ENCODE measurements around the gene MTFR2. TPM values are rescaled to one million over a fixed set of nuclear protein-coding genes. Genes with fewer than 3 reads are reported as not detected.

The MTFR2 gene
- total RNA-seq, 1 donor from 2014 or later: 1.4 TPM

- intact Hi-C loops (cut with DNase I): no loop called here
- Histone ChIP-seq H3K4me3 (peak overlapping the region; percentile 96), H3K9me3 (no peaks in the 10 kb centered on the region), H3K27me3 (no peaks in the 10 kb centered on the region), H3K4me1 (peaks cover 50% of the 10 kb centered on the region), H3K27ac (peak overlapping the region; percentile 100), H3K36me3 (no peaks in the 10 kb centered on the region)
- DNase-seq (peak; percentile 87), ATAC-seq (peak; percentile 64)
- peak; percentile 52 for TF ChIP-seq CTCF (IDR thresholded peaks at IDR 0.05)
Measured at GRCh38 chr6:136288566-136289326, 38.6 kb upstream of the MTFR2 start.

- H3K4me1 ChIP-seq: peaks cover 82% of the 10 kb centered on the region
- no peak for DNase-seq
- intact Hi-C loops (cut with DNase I): no loop called here
- ATAC-seq: no peak
- no peak overlapping the region for H3K4me3 ChIP-seq
- H3K36me3 ChIP-seq: peaks cover 20% of the 10 kb centered on the region
- H3K27ac ChIP-seq: no peak overlapping the region
- no peak for TF ChIP-seq CTCF (IDR thresholded peaks at IDR 0.05)
- no peaks in the 10 kb centered on the region for H3K9me3 ChIP-seq
- H3K27me3 ChIP-seq: no peaks in the 10 kb centered on the region
Measured at GRCh38 chr6:136284909-136285308, 34.8 kb upstream of the MTFR2 start.

- Histone ChIP-seq H3K4me3 (no peak overlapping the region), H3K27ac (no peak overlapping the region), H3K27me3 (no peaks in the 10 kb centered on the region), H3K36me3 (peaks cover 38% of the 10 kb centered on the region), H3K4me1 (peaks cover 88% of the 10 kb centered on the region), H3K9me3 (no peaks in the 10 kb centered on the region)
- intact Hi-C loops (cut with DNase I): no loop called here
- DNase-seq (no peak), ATAC-seq (no peak)
- TF ChIP-seq CTCF (IDR thresholded peaks at IDR 0.05): no peak
Measured at GRCh38 chr6:136282906-136283305, 32.8 kb upstream of the MTFR2 start.

GRCh38 chr6:136280032-136280609 is 30.0 kb upstream of the MTFR2 start:
- Histone ChIP-seq H3K4me1 (peaks cover 62% of the 10 kb centered on the region), H3K27ac (no peak overlapping the region), H3K4me3 (no peak overlapping the region), H3K36me3 (peaks cover 62% of the 10 kb centered on the region), H3K9me3 (no peaks in the 10 kb centered on the region), H3K27me3 (no peaks in the 10 kb centered on the region)
- no peak for TF ChIP-seq CTCF (IDR thresholded peaks at IDR 0.05)
- DNase-seq: no peak
- intact Hi-C loops (cut with DNase I): no loop called here
- ATAC-seq: peak; percentile 43

GRCh38 chr6:136274062-136274461 is 24.0 kb upstream of the MTFR2 start:
- Histone ChIP-seq H3K4me3 (no peak overlapping the region), H3K36me3 (peaks cover 94% of the 10 kb centered on the region), H3K9me3 (no peaks in the 10 kb centered on the region), H3K27ac (no peak overlapping the region), H3K27me3 (no peaks in the 10 kb centered on the region), H3K4me1 (peaks cover 2% of the 10 kb centered on the region)
- DNase-seq (no peak), ATAC-seq (no peak)
- intact Hi-C loops (cut with DNase I): no loop called here
- no peak for TF ChIP-seq CTCF (IDR thresholded peaks at IDR 0.05)
